Stimulated activated CD4-positive, alpha-beta T cell treated with anti-CD3 and anti-CD28 coated beads, TNF-alpha, amount 100 ng/mL, for 1 hour (primary cell): Measurements from ENCODE around the gene SSBP4.

ENCODE experiments used
- DNase-seq, 3 donors: peaks; one replicate each; pipeline ENCODE4 v3.0.0-alpha.2; 2020; ENCODE audit warnings: low read depth in 3 of 3, low spot score in 1 of 3

The SSBP4 gene

DNA sequence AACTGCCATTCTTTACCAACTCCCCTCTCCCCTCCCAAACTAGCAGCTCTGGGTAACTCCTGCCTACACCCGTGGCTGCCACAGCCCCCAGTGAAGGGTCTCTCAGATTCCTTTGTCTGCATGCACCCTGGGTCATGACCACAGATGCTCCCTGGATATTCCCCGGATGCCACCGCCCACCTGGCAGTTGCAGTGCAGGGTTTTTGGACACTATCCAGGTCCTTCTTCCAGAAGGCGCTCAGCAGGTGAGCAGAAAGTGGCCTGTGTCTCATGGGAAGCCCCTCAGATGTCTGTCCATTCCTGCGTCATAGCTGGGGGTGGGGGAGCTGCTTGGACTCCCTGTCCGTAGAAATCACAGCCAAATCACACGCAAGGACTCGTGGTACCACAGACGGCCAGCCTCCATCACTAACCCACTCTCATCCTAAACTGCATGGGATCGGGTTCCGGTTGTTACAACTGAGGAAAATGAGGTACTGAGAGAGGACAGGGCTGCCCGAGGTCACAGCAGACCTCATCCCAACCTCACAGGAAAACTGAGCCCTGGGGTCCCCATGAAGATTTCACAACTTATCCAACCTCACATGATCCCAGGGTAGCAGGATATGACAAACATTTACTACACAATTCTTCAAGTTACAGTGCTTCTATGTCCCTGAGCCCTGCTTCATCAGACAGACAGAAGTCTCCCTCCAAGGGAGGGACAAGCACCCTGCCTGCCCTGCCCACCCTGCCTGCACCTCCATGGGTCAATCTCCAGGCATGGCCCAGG, 64.1 kb downstream of the SSBP4 start:
- no peak for DNase-seq
